ENCODE results near the gene BEND3.
A peak's percentile ranks its signal among the peaks of the same experiment; 100 is the strongest.

- TF ChIP-seq CTCF (IDR thresholded peaks at IDR 0.05; ENCODE audit: poor library complexity, severe bottlenecking): no peak
- TF ChIP-seq EZH2 (IDR thresholded peaks at IDR 0.05; ENCODE audit: borderline replicate concordance, insufficient read depth, low read length, poor library complexity, severe bottlenecking): no peak
- peak; percentile 33 for TF ChIP-seq SMC3 (conservative IDR thresholded peaks at IDR 0.05; ENCODE audit: poor library complexity)
- TF ChIP-seq POLR2AphosphoS5 (IDR thresholded peaks at IDR 0.05): no peak
Measured at GRCh38 chr6:107154131-107154800, 39.0 kb upstream of the BEND3 start.
